NB4 (cell line): ENCODE data around the gene CAMKMT.

ENCODE experiments used
- MYC ChIP-seq: IDR thresholded peaks from 2 replicates; pipeline ENCODE4 v1.6.1; 2011; ENCODE audit warnings: low read depth, low read length
- POLR2A ChIP-seq: IDR thresholded peaks from 2 replicates; pipeline ENCODE4 v1.6.1; 2011; ENCODE audit warnings: mild to moderate bottlenecking; ENCODE audit not compliant: insufficient read length; ENCODE audit errors: extremely low read depth
- TF ChIP-seq, protein P1 (sequence below): IDR thresholded peaks from 2 replicates; pipeline ENCODE4 v1.6.1; 2011; ENCODE audit warnings: low read depth, low read length
- TF ChIP-seq, protein P2 (sequence below): IDR thresholded peaks from one replicate; pipeline ENCODE4 v1.5.1; 2012; ENCODE audit warnings: low read depth, low read length

DNA sequence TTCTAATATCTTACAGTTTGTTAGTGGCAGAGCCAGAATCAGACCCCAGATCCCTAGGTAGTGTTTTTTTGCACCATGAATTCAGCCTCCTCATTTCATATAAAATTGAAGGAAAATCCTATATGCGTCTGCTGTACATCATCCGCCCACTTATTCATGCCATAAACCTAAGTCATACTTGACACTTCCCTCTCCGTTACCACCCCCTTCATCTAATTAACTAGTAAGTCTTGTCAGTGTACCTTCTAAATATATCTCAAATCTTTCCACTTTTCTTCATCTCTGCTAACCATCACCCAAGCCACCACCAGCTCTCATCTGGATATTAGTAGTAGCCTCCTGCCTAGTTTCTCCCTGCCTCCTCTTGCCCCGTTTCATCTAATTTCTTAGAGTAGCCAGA lies 331.1 kb downstream of the CAMKMT start:
- TF ChIP-seq POLR2A (no peak), MYC (no peak)
- TF ChIP-seq, protein P1, sequence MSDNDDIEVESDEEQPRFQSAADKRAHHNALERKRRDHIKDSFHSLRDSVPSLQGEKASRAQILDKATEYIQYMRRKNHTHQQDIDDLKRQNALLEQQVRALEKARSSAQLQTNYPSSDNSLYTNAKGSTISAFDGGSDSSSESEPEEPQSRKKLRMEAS: no peak
- TF ChIP-seq, protein P2, sequence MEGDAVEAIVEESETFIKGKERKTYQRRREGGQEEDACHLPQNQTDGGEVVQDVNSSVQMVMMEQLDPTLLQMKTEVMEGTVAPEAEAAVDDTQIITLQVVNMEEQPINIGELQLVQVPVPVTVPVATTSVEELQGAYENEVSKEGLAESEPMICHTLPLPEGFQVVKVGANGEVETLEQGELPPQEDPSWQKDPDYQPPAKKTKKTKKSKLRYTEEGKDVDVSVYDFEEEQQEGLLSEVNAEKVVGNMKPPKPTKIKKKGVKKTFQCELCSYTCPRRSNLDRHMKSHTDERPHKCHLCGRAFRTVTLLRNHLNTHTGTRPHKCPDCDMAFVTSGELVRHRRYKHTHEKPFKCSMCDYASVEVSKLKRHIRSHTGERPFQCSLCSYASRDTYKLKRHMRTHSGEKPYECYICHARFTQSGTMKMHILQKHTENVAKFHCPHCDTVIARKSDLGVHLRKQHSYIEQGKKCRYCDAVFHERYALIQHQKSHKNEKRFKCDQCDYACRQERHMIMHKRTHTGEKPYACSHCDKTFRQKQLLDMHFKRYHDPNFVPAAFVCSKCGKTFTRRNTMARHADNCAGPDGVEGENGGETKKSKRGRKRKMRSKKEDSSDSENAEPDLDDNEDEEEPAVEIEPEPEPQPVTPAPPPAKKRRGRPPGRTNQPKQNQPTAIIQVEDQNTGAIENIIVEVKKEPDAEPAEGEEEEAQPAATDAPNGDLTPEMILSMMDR: no peak
